ENCODE data around the gene NINL.

NINL gene

GRCh38 chr20:25527949-25528348 lies 57.4 kb downstream of the NINL start:
- no peak for TF ChIP-seq GABPA (IDR thresholded peaks at IDR 0.05; ENCODE audit: low read depth)
- no peak for TF ChIP-seq CTCF (IDR thresholded peaks at IDR 0.05; ENCODE audit: insufficient read depth, low read length)
- no peak for TF ChIP-seq SPI1 (IDR thresholded peaks at IDR 0.05; ENCODE audit: borderline replicate concordance, low read depth)
- no peak for TF ChIP-seq POLR2AphosphoS5 (IDR thresholded peaks at IDR 0.05; ENCODE audit: low read depth)
- no peak for TF ChIP-seq REST (IDR thresholded peaks at IDR 0.05; ENCODE audit: insufficient replicate concordance, low read depth)
- no peak for DNase-seq (ENCODE audit: low read depth in 1 of 2, low spot score in 1 of 2)
- H3K27me3 ChIP-seq (ENCODE audit: insufficient read depth, poor library complexity, severe bottlenecking): no peaks in the 10 kb centered on the region
- H3K27ac ChIP-seq (replicated peaks): no peak overlapping the region
- no peak overlapping the region for H3K4me3 ChIP-seq (replicated peaks; ENCODE audit: insufficient read depth, low read length)

GRCh38 chr20:25526446-25526845 lies 58.9 kb downstream of the NINL start:
- H3K27ac ChIP-seq (replicated peaks): no peak overlapping the region
- H3K4me3 ChIP-seq (replicated peaks; ENCODE audit: insufficient read depth, low read length): no peak overlapping the region
- no peaks in the 10 kb centered on the region for H3K27me3 ChIP-seq (ENCODE audit: insufficient read depth, poor library complexity, severe bottlenecking)
- DNase-seq (ENCODE audit: low read depth in 1 of 2, low spot score in 1 of 2): no peak
- TF ChIP-seq REST (IDR thresholded peaks at IDR 0.05; ENCODE audit: insufficient replicate concordance, low read depth) (no peak), SPI1 (IDR thresholded peaks at IDR 0.05; ENCODE audit: borderline replicate concordance, low read depth) (no peak), CTCF (IDR thresholded peaks at IDR 0.05; ENCODE audit: insufficient read depth, low read length) (no peak), GABPA (IDR thresholded peaks at IDR 0.05; ENCODE audit: low read depth) (no peak), POLR2AphosphoS5 (IDR thresholded peaks at IDR 0.05; ENCODE audit: low read depth) (no peak)

- no peak for DNase-seq (ENCODE audit: low read depth in 1 of 2, low spot score in 1 of 2)
- H3K27ac ChIP-seq (replicated peaks): no peak overlapping the region
- H3K4me3 ChIP-seq (replicated peaks; ENCODE audit: insufficient read depth, low read length): no peak overlapping the region
- H3K27me3 ChIP-seq (ENCODE audit: insufficient read depth, poor library complexity, severe bottlenecking): no peaks in the 10 kb centered on the region
- TF ChIP-seq CTCF (IDR thresholded peaks at IDR 0.05; ENCODE audit: insufficient read depth, low read length) (no peak), GABPA (IDR thresholded peaks at IDR 0.05; ENCODE audit: low read depth) (no peak), SPI1 (IDR thresholded peaks at IDR 0.05; ENCODE audit: borderline replicate concordance, low read depth) (no peak), POLR2AphosphoS5 (IDR thresholded peaks at IDR 0.05; ENCODE audit: low read depth) (no peak), REST (IDR thresholded peaks at IDR 0.05; ENCODE audit: insufficient replicate concordance, low read depth) (no peak)
Measured at GRCh38 chr20:25525867-25526266, 59.5 kb downstream of the NINL start.

Data from HL-60 (cell line).